ENCODE results near the gene YTHDC2. TPM values are rescaled to one million over a fixed set of nuclear protein-coding genes. Genes with fewer than 3 reads are reported as not detected.

The YTHDC2 gene
- total RNA-seq, 1 donor from 2014 or later, result 21.8 TPM

- no peak for DNase-seq (ENCODE audit: extremely low read depth, low read depth, low spot score)
Measured at GRCh38 chr5:113518884-113519283, 5.4 kb downstream of the YTHDC2 start.

GRCh38 chr5:113519412-113519811 lies 5.9 kb downstream of the YTHDC2 start:
- no peak for DNase-seq (ENCODE audit: extremely low read depth, low read depth, low spot score)

- no peak for DNase-seq (ENCODE audit: extremely low read depth, low read depth, low spot score)
Measured at GRCh38 chr5:113520429-113520828, 6.9 kb downstream of the YTHDC2 start.

DNA sequence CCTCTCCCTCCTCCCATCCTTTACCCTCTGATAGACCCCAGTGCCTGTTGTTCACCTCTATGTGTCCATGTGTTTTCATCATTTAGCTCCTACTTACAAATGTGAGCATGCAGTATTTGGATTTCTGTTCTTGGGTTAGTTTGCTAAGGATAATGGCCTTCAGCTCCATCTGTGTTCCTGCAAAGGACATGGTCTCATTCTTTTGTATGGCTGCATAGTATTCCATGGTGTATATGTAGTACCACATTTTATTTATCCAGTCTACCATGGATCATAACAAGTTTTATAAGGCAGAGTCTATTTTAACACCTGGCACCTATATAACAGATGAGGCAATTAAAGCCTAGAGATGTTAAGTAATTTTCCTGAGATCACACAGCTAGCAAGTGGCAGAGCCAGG lies 7.4 kb downstream of the YTHDC2 start:
- DNase-seq (ENCODE audit: extremely low read depth, low read depth, low spot score), result no peak

GRCh38 chr5:113523168-113523567 lies 9.7 kb downstream of the YTHDC2 start:
- no peak for DNase-seq (ENCODE audit: extremely low read depth, low read depth, low spot score)

DNA sequence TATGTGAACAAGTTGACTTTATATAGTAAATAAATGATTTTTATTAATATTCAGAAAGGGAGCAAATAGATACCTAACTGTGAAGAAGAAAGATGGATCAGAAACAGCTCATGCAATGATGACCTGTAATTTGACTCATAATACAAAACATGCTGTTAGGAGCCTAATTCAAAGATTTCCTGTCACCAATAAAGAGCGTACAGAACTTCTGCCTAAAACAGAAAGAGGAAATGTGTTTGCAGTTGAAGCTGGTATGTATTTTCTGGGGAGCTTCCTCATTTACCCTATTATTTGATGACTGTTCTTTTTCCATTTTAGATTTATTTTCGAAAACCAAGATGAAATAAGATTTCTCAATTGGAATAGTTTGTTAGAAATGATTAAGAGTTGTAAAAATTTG lies 11.4 kb downstream of the YTHDC2 start:
- DNase-seq (ENCODE audit: extremely low read depth, low read depth, low spot score), result no peak

- DNase-seq (ENCODE audit: extremely low read depth, low read depth, low spot score), result no peak
Measured at GRCh38 chr5:113526421-113526820, 12.9 kb downstream of the YTHDC2 start.

- DNase-seq (ENCODE audit: extremely low read depth, low read depth, low spot score), result no peak
Measured at GRCh38 chr5:113527746-113528145, 14.3 kb downstream of the YTHDC2 start.

DNA sequence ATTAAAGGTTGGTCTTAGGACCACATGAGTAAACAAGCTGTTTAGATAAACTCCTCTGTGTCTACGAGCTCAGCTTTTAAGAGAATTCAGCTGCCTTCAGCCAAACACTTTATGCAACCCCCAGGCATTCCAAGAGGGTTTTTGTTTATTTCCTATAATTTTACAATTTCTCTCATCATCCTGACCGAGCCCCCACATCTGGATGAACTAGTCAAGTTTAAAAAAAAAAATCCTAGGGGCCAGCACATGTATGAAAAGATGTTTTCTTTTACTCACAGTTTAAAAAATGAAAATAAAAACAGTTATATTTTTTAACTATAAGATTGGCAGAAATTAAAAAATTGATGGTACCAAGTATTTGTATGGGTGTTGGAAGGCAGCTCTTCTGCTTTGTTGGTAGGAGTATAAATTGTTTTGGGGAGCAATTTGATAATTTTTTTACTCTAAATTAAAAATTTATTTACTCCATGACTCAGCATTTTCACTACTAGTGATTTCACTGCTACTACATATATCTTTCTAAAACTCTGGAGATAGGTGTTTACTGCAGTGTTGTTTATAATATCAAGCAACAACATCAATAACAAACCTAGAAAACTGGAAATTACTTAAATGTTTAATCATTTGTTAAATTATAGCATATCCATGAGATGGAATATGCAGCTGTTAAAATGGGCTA lies 18.1 kb downstream of the YTHDC2 start:
- DNase-seq (ENCODE audit: extremely low read depth, low read depth, low spot score), result no peak

GRCh38 chr5:113538313-113538712 lies 24.8 kb downstream of the YTHDC2 start:
- no peak for DNase-seq (ENCODE audit: extremely low read depth, low read depth, low spot score)

DNA sequence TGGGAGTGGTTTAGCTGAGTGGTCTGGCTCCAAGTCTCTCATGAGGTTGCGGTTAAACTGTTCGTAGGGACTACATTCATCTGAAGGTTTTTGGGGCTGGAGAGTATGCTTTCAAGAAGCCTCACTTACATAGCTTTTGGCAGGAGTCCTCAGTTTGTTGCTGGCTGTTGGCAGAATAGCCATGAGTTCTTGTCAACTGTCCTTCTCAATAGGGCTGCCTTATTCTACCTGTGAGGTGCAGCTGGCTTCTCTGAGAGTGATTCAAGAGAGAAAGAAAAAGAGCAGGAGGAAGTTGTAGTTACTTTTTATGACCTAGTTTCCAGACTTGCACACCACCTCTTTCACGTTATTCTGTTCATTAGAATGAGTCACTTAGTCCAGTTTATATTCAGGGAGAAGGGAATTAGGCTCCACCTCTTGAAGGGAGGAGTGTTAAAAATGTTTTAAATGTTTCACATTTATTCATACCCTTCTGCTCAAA lies 33.2 kb downstream of the YTHDC2 start:
- DNase-seq (ENCODE audit: extremely low read depth, low read depth, low spot score), result no peak

- no peak for DNase-seq (ENCODE audit: extremely low read depth, low read depth, low spot score)
Measured at GRCh38 chr5:113548396-113548795, 34.9 kb downstream of the YTHDC2 start.

DNA sequence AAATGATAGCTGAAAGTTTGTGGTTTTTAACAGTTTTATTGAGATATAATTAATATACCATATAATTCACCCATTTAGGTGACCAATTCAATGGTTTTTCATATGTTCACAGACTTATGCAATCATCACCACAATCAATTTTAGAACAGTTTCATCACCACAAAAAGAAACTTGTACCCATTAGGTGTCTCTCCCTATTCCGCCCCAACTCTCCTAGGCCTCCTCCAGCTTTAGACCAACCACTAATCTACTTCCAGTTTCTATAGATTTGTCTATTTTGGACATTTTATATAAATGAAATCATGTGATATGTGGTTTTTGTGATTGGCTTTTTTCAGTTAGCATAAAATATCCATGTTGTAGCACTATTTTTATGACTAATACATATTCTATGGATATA lies 38.6 kb downstream of the YTHDC2 start:
- no peak for DNase-seq (ENCODE audit: extremely low read depth, low read depth, low spot score)

DNA sequence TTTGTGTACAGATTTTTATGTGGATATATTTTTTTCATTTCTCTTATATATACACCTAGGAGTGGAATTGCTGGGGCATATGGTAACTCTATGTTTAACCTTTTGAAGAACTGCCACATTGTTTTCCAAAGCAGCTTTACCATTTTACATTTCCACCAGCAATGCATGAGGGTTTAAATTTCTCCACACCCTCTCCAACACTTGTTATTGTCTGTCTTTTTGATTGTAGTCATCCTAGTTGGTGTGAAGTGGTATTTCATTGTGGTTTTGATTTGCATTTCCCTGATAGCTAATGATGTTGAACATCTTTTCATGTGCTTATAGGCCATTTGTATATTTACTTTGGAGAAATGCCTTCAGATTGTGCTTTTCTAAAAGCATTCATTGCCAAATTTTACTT lies 39.1 kb downstream of the YTHDC2 start:
- DNase-seq (ENCODE audit: extremely low read depth, low read depth, low spot score), result no peak

DNA sequence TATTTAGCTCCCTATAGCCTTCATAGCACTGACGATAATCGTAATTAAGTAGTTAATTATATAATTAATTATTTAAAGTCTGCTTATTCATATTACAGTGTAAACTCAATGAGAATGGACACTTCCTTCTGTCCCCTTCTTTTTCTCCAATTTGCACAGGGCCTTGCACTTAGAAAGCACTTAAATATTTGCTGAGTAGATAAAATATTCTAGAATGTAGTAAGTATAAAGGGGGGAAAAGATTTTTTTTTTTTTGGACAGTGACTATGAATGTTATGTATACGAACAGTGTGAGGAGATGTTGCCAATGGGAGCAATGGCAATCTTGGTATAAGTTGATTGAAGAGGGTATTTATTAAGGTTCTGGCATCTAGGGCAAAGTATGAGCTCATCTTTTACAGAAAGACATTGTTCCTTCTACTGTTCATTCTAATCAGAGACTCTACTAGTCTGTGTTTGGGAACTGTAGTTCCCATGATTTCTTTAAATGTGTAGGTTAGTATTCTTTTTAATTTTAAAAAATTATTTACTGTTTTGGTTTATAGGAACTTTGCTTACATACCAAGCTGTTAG lies 49.4 kb downstream of the YTHDC2 start:
- no peak for DNase-seq (ENCODE audit: extremely low read depth, low read depth, low spot score)

DNA sequence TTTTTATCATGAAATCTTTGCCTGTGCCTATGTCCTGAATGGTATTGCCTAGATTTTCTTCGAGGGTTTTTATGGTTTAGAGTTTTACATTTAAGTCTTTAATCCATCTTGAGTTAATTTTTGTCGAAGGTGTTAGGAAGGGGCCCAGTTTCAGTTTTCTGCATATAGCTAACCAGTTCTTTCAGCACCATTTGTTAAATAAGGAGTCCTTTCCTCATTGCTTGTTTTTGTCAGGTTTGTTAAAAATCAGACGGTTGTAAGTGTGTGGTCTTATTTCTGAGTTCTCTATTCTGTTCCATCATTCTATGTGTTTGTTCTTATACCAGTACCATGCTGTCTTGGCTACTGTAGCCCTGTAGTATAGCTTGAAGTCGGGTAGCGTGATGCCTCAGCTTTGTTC lies 55.9 kb downstream of the YTHDC2 start:
- DNase-seq (ENCODE audit: extremely low read depth, low read depth, low spot score), result no peak

DNA sequence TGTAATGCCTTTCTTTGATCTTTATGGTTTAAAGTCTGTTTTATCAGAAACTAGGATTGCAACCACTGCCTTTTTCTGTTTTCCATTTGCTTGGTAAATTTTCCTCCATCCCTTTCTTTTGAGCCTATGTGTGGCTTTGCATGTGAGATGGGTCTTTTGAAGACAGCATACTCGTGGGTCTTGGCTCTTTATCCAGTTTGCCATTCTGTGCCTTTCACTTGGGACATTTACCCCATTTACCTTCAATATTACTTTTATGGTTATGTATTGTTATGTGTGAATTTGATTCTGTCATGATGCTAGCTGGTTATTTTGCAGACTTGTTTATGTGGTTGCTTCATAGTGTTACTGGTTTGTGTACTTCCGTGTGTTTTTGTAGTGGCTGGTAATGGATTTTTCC lies 59.2 kb downstream of the YTHDC2 start:
- DNase-seq (ENCODE audit: extremely low read depth, low read depth, low spot score), result no peak

GRCh38 chr5:113574417-113574816 lies 60.9 kb downstream of the YTHDC2 start:
- DNase-seq (ENCODE audit: extremely low read depth, low read depth, low spot score), result no peak

DNA sequence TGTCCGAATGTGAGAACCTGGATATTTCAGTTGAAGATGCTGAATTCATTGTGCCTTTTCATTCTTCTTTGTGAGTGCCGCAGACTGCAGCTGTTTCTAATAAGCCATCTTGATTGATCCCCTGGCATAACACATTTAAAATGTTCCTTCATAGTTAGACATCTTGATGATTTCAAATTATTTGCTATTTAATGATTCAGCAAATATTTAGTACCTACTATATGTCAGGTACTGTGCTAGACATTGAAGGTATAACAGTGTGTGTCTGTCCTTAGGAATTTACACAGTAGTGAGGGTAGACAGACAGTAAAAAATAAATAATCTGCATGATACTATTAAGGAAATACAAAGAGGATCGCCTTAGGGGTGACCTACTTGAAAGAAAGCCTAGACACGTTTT lies 61.6 kb downstream of the YTHDC2 start:
- DNase-seq (ENCODE audit: extremely low read depth, low read depth, low spot score), result no peak

- DNase-seq (ENCODE audit: extremely low read depth, low read depth, low spot score), result no peak
Measured at GRCh38 chr5:113578091-113578490, 64.6 kb downstream of the YTHDC2 start.

- DNase-seq (ENCODE audit: extremely low read depth, low read depth, low spot score), result no peak
Measured at GRCh38 chr5:113581388-113581787, 67.9 kb downstream of the YTHDC2 start.

DNA sequence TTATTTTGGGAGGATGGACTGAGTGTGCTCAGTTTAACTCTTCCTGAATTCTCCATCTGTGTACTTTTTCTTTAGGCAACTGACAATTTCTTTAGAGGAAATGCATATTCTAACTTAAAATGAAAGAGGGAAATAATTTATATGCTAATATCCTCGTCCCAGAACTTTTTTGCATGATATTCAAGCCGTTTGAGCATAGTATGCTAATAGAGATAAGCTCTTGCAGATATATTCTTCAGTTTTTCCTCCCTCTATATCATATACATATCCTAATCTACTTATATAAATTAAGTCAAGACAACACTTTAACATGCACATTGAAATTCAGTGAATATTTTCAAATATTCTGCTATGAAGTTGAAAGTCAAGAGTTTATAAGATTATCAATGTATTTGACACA lies 84.7 kb downstream of the YTHDC2 start:
- no peak for DNase-seq (ENCODE audit: extremely low read depth, low read depth, low spot score)

DNA sequence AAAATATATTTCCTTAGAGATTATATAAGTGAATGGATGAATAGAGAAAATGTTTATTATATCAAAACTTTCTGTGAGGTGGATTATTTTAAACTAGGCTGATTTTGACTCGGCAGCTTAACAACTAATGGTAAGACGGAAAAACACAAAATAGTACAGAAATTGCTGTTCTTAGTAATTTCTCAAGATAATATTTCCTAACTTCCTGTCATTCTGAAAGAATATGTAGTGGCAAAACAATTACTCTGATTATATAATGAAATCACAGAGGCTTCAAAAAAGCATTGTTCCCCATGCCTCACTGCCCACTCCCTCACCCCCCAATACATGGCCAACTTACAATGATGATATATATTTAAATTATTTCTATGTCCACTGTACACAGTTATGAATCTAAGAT lies 85.4 kb downstream of the YTHDC2 start:
- no peak for DNase-seq (ENCODE audit: extremely low read depth, low read depth, low spot score)
